Fibroblast of villous mesenchyme (primary cell): ENCODE results near the gene SECISBP2. TPM values are rescaled to one million over a fixed set of nuclear protein-coding genes. Genes with fewer than 3 reads are reported as not detected.

ENCODE experiments used
- DNase-seq: peaks from one replicate; pipeline ENCODE4 v3.0.0-alpha.2; 2010; ENCODE audit warnings: low read depth
- H3K4me3 ChIP-seq: 2 replicates; pipeline ENCODE4 v1.5.1; 2011; ENCODE audit warnings: low read depth, mild to moderate bottlenecking, low read length
- total RNA-seq: library from RNA; depleted of rRNA; stranded (reverse); fragments of >200 nt; gene quantifications from 2 replicates; pipeline ENCODE4 v1.2.3, GENCODE V29; 2012
- TF ChIP-seq, protein P1 (sequence below): IDR thresholded peaks from 2 replicates; pipeline ENCODE4 v1.5.1; 2012; ENCODE audit warnings: low read depth, mild to moderate bottlenecking, low read length; ENCODE audit not compliant: insufficient read depth

The SECISBP2 gene
- total RNA-seq, 1 donor: 23.3 TPM

DNA sequence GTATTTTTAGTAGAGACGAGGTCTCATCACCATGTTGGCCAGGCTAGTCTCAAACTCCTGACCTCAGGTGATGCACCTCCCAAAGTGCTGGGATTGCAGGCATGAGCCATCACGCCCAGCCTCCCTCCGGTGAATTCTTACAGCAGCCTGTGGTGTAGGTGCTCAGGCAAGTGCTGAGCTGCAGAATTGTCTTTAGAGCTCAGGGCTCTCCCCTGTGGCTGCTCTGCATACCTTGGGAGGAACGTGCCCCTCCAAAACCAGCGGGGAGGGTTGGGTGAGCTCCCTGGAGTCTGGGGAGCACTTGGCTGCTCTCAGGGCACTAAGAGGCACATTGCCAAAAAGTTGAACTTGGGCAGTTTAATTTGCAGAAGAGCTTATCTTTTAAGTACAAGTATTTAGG, 29.4 kb downstream of the SECISBP2 start:
- TF ChIP-seq, protein P1, sequence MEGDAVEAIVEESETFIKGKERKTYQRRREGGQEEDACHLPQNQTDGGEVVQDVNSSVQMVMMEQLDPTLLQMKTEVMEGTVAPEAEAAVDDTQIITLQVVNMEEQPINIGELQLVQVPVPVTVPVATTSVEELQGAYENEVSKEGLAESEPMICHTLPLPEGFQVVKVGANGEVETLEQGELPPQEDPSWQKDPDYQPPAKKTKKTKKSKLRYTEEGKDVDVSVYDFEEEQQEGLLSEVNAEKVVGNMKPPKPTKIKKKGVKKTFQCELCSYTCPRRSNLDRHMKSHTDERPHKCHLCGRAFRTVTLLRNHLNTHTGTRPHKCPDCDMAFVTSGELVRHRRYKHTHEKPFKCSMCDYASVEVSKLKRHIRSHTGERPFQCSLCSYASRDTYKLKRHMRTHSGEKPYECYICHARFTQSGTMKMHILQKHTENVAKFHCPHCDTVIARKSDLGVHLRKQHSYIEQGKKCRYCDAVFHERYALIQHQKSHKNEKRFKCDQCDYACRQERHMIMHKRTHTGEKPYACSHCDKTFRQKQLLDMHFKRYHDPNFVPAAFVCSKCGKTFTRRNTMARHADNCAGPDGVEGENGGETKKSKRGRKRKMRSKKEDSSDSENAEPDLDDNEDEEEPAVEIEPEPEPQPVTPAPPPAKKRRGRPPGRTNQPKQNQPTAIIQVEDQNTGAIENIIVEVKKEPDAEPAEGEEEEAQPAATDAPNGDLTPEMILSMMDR: no peak

DNA sequence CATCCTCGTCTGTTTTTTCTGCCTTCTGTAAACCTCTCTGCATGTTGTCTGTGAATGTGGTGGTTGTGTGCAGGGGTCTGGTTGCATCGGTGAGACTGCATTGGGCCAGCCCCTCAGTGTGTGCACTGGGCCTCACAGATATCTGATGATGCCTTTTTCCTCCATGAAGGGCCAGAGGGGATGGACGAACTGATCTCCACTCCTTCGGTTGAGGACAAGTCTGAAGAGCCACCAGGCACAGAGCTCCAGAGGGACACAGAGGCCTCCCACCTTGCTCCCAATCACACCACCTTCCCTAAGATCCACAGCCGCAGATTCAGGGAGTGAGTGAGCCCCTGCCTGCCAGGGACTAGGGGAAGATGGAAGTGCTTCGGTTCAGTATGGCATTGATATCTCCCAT, 31.3 kb downstream of the SECISBP2 start:
- DNase-seq: no peak
- TF ChIP-seq, protein P1: no peak
- H3K4me3 ChIP-seq: no peak overlapping the region

More for the DNA sequence above, 29.4 kb downstream of the SECISBP2 start:
- no peak for DNase-seq
- H3K4me3 ChIP-seq: no peak overlapping the region

DNA sequence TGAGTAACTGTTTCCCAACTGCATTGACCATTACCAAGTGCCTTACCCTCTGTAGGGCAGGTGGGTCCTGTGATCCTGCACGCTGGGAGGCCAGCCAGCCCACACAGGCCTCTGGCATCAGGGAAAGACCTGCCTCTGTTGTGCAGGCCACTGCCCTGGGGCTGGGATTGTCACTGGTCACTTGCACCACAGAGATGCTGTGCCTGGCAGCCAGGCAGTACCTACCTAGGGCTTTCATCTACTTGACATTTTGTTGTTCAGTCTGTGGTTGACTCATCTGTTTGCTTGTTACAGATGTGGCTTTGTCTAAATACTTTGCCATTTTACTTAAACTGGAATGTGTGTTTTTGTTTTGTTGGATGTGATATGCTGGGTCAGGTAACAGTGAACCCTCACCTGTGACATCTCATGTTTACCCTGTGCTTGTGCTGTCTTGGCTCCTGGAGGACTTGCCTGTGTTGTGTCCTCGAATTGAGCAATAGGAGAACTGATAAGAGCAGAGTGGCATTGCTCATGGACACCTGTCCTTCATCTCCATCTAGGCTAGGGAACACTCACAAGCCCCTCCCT, 32.8 kb downstream of the SECISBP2 start:
- TF ChIP-seq, protein P1: no peak
- no peak for DNase-seq
- H3K4me3 ChIP-seq: no peak overlapping the region

DNA sequence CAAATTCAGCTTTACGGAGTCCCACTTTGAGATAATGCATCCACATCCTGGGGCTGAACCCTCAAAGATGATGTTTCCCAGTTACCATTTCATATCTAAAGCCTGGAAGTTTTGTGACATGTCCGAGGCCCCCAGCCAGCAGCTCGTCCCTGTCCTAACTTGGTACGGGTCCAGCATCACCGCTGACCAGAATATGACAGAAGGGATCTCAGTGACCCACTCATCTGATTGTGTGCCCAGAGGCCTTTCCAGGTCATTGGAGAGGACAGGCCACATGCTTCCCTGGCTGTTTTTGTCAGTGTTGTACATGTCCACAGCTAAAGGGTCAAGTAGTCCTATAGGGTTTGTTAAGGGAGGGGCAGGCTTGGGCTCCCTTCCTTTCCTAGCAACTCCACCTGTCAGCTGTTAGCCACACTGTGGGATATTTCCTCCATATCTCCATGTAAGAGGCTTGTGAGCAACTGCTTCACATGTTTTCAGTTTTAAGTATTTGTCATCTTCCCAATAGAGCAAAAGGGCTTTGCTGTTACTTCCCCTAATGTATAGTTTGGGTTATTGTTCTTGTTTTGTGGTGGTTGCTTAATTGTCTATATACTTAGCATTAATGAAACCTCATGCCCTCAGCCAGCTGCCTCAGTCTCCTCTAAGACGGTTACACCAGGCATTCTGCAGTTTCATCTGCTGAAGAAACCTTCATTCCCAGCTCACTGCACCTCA, 33.4 kb downstream of the SECISBP2 start:
- no peak overlapping the region for H3K4me3 ChIP-seq
- no peak for DNase-seq
- TF ChIP-seq, protein P1: no peak

DNA sequence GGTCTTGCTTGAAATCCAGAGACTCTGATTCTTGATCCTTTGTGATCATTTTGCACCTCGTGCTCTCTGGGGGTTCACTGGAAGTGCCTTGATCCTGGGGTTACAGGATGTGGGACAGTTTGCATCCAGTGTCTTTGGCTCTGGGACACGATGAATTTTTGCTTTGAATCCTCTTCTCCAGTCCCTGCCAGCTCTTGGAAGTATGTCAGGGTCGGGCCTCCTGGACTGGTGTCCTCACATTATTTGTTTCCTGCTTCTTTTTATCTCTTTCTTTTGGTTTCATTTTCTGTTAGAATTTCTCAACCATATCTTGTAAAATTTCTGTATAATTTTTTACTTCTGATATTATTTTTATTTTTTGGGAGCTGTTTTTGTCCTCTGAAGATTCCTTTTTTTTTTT, 34.2 kb downstream of the SECISBP2 start:
- no peak for DNase-seq
- TF ChIP-seq, protein P1: no peak
- H3K4me3 ChIP-seq: no peak overlapping the region

DNA sequence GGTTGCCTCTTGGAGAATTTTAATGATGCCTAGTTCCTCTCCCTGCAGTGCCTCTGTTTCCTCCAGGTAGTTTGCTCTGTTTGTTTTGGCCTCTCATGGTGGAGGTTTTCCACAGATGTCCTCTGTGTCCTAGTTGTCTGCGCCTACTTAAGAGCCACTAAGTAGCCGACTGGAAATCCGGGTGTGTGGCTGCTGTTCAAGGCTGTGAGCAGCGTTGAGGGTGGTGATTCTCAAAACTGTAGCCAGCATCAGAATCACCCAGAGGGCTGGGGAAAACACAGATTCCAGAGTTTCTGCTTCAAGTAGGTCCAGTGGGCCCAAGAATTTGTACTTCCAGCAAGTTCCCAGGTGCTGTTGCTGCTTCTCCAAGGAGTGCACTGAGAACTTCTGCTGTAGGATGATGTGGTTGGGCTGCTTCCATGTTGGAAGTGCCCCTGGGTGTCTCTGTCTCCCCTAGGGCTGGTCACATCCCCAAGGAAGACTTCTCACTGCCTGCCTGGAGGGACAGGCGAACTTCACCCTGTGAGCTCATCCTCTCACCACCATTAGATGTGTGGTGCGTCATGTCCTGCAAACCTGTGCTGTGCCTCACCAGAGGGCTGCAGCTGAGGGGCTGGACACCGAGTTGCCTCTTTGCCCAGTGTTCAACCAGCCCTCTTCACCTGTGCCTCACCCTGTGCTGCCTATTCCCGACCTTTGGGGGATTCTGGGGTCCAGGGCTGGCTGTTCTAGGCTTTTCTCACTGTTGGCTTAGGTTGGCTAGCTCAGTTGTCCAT, 34.8 kb downstream of the SECISBP2 start:
- no peak overlapping the region for H3K4me3 ChIP-seq
- TF ChIP-seq, protein P1: no peak
- DNase-seq: no peak
